Stimulated activated CD4-positive, alpha-beta T cell treated with anti-CD3 and anti-CD28 coated beads, Interleukin-2, amount 100 ng/mL, for 4 hours (primary cell): ENCODE data around the gene LBR.

Source experiments
- DNase-seq: peaks from one replicate; pipeline ENCODE4 v3.0.0-alpha.2; 2020; ENCODE audit warnings: low read depth

The LBR gene

DNA sequence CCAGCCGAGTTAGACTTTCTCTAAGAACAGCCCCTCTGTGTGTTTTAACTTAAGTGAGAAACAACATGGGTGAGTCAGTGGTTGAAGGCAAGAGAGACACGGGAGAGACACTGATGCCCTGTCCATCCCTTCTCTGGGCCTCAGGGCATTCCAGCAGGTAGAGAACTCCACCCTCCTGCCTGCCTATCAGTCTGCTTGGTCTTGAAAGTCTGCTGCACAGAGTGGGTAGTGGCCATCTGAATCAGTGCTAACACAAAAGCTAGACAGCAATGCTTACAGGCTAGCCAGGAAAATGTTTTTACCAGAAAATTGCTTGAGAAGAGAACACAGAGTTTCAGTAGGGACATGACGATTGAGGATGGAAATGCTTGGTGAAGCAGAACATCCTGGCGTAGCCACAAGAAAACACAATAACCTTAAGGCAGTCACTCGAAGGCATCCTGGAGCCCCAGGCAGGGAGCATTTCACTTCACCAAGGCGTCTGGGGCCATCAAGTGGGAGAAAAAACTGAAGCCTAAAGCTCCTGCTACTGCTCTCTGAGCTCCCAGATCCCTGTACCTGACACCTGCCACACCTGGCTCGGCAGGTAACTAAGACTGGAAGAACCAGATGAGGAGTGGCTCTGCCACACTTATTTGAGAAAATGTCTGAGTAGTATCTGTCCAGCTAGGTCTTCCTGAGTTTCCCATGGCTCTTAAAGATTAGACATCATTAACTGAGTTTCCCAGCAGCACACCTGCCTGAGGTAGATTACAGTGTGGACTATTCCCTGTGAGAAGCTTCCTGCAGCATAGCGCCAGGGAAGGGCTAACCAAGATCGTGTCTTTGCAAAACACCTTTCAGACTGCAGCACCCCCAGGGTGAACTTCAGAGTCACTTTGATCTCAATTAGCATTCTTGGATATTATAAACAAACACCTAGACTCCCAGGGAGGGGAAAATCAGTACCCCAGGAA is 18.1 kb upstream of the LBR start:
- DNase-seq = no peak

DNA sequence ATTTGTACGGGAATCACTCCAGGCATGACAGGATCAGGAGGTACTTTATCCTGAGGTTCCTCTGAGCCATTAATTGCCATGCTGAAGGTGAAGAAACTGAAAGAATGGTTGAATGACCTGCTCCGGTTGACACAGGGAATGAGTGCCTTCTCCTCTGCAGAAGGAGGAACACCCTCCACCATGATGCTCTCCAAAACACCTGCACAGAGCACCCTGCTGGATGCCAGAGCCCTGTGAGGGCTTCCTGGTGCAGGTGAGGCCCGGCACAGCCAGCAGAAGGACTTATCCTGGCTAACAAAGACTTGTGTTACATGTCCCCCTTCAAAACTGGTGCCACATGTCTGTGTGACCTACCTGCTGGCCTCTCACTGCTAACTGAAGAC is 14.3 kb upstream of the LBR start:
- DNase-seq = no peak

DNA sequence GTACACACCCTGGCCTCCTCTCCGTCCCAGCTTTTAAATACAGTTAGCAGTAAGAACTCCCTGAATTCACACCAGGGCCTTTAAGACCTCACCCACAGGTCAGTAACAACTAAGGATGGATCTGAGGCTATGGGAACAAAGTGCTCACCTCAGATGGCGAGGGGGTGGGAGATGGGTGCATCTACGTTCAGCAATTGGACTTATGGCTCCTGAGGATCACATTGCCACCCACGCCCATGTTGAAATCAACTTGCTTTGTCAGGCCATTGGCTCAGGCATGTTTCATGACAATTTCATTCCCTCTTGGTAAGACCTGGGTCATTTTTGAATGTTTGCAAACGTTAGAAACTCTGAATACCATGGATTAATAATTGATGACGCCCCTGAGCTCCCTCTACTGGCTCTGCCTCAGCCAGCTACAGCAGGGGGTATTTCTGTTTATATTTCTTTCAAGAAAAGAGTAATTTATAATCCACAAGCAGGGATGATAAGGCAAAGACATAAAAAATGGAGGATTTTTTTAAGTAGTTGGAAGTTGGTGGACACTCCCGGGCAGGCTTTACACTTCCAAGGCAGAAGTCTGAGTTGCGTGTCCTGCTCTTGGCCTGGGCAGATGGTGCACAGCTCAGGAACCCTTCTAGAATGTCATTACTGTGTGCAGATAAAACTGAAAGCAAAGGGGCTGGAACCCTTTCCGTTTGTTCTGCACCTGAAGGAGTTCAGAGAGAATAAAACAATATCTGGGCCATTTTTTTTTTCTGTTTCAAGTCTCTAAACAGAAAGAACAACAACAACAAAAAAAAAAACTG is 13.7 kb upstream of the LBR start:
- no peak for DNase-seq

- DNase-seq = no peak
Measured at GRCh38 chr1:225440380-225441221, 12.8 kb upstream of the LBR start.

- no peak for DNase-seq
Measured at GRCh38 chr1:225437710-225438437, 10.0 kb upstream of the LBR start.

DNA sequence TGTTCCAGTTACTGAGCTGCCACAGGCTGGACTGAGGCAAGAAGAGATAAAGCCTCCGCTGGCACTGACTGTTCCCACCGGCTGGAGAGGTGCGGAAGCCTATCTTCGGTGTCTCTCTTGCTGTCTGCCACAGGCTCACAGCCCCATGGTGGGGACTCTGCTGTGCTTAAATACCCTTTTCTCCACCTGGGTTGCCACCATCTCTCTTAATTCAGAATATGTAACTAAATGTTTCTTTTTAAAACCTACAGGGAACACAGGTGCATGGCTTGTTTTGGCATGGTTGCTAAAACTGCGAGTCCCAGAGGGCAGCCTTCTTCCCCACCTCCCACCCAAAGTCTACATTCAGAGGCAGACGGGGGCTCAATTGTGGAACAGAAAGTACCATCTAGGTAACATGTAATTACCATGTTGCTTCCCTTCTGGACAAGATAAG is 8.1 kb upstream of the LBR start:
- DNase-seq = no peak

DNA sequence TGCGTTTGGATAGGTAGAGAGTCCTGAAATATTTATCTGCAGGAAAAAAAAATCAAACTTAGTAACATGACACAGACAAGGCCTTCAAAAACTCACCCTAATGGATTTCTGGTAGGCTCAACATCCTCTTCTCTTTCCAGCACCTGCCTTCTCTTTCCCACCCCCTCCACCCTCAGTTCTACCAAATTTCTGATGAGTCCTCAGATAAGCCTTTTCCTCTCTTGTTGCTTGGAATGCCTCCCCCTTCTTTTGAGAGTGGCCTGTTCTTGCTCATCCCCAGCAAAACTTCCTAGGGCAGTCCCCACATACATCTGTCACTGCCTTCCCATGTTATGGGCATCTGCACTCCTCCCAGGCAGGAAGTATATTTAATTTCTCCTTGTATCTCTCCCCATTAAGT is 7.6 kb upstream of the LBR start:
- DNase-seq = no peak

DNA sequence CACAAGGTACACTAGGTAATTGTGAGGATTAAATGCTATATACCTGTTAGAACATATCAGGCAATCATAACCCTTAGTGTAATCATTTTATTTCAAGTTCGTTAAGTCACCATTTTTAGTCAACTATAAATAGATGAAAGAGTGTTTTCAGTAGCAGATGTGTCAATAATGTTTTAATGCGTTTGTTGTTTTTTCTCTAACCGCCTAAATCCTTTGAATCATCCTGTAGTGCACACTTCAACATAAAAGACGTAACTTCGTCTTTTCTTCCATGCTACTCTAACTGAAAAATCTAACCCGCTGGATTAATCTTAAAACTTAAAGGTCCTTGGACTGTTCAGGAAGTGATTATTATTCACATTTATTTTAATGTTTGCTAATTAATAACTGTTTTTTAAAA is 7.2 kb upstream of the LBR start:
- DNase-seq = no peak

DNA sequence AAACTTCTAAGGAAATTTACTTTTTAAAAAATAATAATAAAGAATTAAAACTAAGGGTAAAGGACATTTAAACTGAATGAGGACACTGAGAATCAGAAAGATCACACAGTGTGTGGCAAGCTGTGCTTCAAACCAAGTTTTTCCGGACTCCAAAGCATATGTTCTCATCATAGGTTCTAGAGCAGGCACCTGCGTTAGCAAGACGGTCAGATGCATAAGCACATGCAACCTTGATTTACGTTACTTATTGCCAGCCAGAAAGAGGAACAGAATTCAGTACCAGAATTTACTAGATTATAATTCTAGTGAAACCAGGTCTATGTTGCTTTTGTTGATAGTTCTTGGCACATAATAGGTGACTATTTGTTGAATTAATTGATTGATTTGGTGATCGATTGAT is 6.2 kb upstream of the LBR start:
- no peak for DNase-seq

DNA sequence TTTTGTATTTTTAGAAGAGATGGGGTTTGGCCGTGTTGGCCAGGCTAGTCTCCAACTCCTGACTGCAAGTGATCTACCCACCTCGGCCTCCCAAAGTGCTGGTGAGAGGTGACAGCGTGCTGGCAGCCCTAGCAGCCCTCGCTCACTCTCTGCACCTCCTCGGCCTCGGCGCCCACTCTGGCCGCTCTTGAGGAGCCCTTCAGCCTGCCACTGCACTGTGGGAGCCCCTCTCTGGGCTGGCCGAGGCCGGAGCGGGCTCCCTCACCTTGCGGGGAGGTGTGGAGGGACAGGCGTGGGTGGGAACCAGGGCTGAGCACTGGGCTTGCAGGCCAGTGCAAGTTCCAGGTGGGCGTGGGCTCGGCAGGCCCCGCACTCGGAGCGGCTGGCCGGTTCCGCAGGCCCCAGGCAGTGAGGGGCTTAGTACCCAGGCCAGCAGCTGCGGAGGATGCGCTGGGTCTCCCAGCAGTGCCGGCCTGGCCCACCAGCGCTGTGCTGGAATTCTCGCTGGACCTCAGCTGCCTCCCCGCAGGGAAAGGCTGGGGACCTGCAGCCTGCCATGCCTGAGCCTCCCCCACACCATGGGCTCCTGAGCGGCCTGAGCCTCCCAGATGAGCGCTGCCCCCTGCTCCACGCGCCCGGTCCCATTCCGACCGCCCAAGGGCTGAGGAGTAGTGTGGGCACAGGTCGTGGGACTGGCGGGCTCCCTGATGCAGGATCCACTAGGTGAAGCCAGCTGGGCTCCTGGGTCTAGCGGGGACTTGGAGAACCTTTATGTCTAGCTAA is 3.4 kb upstream of the LBR start:
- DNase-seq = no peak

- DNase-seq = no peak
Measured at GRCh38 chr1:225430301-225430700, 2.5 kb upstream of the LBR start.

- no peak for DNase-seq
Measured at GRCh38 chr1:225428881-225429455, 1.1 kb upstream of the LBR start.

- DNase-seq = peak; percentile 93
Measured at GRCh38 chr1:225428068-225428880, 436 bp upstream of the LBR start.

- no peak for DNase-seq
Measured at GRCh38 chr1:225426395-225427234, 1.2 kb downstream of the LBR start.

DNA sequence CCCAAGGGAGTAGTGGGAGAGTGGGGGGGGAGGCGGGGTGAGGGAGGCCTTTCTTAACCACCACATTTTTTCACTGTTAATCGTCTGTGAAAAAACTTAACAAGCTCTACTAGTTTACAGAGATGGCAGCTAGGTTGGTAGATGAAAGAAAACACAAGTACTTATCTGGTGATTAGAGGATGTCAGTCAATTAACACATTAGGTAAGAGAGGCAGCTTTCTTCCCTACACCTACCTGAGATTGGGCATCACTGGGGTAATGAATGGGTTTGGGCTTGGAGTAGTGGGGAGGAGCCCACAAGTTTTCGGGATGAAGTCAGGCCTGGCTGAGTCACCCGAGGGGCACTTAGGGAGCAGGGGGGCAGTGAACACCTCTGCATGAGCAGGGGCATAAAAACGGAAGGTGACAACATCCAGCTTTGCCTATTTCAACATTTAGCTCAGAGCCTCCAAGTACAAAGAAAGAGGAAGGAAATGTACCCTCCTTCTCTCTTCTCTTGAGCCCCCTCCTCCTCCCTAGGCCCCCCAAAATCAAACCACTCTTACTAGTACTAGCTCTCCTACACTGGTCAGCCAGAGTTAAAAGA is 2.5 kb downstream of the LBR start:
- DNase-seq = no peak

DNA sequence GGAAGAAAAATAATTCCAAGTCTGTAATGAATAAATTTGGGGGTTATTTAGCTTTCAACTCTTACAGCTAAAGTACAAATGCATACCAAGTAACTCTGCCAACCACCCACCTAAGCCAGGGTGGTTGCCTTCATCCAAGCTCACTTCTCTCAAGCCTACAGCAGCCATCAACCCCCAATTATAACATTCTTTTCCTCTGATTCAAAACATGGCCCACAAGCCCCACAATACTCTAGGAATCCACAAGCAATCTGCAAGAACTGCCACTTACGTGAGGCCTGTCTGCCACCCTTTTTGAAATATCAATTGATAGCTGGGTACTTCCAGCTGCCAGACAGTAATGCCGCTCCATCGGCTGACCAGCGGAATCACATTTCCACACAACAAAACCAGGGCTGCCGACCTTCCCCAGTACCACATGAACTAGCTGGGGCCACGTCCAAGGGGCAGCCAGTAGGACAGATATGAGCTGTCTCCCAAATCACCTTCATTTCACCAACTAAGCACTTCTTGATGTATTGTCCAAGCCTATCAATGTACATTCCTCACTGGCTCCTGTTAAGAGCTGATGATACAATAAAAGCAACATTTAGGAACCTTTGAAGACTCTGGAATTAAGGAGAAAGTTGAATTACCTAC is 3.2 kb downstream of the LBR start:
- DNase-seq = no peak

- no peak for DNase-seq
Measured at GRCh38 chr1:225423518-225423855, 4.4 kb downstream of the LBR start.
